AG10803 (cell line): Measurements from ENCODE around the gene GALNTL6.
"Not testable (repeated sequence)": the region's sequence is repeated elsewhere in the genome, so short reads cannot be mapped to it uniquely, and the experiment has no call there.

Experiments used
- DNase-seq: peaks from one replicate; pipeline ENCODE4 v3.0.0; 2010; ENCODE audit warnings: low read depth
- H3K4me3 ChIP-seq: 2 replicates; pipeline ENCODE4 v1.5.1; 2011; ENCODE audit warnings: mild to moderate bottlenecking, low read length, control low read depth
- TF ChIP-seq, protein P1 (sequence below): conservative IDR thresholded peaks from 2 replicates; pipeline ENCODE4 v1.5.1; 2011; ENCODE audit warnings: mild to moderate bottlenecking, low read length, control low read depth, inconsistent platforms

Gene GALNTL6

DNA sequence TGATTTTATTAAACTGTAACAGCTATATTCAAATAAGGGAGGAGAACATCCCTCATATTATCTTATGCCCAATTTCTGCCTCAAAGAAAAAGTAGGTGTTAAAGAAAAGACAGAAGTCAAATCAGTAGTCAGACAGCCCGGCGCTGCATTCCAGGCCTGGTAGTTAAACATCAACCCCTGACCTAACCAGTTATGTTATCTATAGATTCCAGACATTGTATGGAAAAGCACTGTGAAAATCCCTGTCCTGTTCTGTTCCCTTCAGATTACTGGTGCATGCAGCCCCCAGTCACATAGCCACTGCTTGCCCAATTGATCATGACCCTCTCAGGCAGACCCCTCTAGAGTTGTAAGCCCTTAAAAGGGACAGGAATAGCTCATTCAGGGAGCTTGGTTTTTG is 1085.5 kb downstream of the GALNTL6 start:
- no peak for DNase-seq
- TF ChIP-seq, protein P1, sequence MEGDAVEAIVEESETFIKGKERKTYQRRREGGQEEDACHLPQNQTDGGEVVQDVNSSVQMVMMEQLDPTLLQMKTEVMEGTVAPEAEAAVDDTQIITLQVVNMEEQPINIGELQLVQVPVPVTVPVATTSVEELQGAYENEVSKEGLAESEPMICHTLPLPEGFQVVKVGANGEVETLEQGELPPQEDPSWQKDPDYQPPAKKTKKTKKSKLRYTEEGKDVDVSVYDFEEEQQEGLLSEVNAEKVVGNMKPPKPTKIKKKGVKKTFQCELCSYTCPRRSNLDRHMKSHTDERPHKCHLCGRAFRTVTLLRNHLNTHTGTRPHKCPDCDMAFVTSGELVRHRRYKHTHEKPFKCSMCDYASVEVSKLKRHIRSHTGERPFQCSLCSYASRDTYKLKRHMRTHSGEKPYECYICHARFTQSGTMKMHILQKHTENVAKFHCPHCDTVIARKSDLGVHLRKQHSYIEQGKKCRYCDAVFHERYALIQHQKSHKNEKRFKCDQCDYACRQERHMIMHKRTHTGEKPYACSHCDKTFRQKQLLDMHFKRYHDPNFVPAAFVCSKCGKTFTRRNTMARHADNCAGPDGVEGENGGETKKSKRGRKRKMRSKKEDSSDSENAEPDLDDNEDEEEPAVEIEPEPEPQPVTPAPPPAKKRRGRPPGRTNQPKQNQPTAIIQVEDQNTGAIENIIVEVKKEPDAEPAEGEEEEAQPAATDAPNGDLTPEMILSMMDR: no peak
- H3K4me3 ChIP-seq: no peak overlapping the region

DNA sequence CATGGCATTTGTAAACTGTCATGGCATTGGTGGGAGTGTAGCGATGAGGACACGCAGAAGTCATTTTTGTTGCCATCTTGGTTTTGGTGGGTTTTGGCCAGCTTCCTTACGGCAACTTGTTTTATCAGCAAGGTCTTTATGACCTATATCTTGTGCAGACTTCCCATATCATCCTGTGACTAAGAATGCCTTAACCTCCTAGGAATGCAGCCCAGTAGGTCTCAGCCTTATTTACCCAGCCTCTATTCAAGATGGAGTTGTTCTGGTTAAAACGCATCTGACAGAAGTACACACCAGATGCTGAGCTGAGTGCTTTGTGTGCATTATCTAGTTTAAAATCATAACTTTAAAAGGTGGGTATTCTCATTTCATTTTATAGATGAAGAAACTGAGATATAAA is 1086.7 kb downstream of the GALNTL6 start:
- TF ChIP-seq, protein P1: no peak
- no peak overlapping the region for H3K4me3 ChIP-seq
- no peak for DNase-seq

DNA sequence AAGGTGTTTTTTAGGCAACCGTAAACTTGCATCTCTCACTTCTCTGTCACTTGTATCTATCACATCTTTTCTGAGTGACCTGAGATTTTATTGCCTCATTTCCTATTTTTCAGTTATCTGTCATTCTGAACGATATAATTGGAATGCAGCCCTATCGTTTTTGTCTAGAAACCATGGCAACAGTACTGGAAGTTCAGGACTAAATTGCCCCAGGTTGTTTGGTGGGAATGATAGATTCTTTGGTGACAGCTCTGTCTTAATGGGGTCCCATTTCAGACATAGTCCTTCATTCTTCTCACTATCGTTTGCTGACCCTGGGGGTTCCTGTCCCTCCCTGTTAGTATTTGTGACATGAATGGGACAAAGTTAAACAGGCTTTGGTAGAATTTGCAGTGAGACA is 1087.7 kb downstream of the GALNTL6 start:
- no peak for DNase-seq
- TF ChIP-seq, protein P1: no peak
- H3K4me3 ChIP-seq: no peak overlapping the region

DNA sequence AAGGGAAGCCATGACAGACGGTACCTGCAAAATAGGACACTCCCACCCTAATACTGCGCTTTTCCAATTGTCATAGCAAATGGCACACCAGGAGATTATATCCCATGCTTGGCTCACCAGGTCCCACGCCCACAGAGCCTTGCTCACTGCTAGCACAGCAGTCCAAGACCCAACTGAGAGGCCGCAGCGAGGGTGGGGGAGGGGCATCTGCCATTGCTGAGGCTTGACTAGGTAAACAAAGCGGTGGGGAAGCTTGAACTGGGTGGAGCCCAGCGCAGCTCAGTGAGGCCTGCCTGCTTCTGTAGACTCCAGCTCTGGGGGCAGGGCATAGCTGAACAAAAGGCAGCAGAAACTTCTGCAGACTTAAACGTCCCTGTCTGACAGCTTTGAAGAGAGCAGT is 1099.3 kb downstream of the GALNTL6 start:
- not testable (repeated sequence) for H3K4me3 ChIP-seq, DNase-seq

DNA sequence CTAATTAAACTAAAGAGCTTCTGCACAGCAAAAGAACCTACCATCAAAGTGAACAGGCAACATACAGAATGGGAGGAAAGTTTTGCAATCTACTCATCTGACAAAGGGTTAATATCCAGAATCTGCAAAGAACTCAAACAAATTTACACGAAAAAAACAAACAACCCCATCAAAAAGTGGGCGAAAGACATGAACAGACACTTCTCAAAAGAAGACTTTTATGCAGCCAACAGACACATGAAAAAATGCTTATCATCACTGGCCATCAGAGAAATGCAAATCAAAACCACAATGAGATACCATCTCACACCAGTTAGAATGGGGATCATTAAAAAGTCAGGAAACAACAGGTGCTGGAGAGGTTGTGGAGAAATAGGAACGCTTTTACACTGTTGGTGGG is 1104.2 kb downstream of the GALNTL6 start:
- not testable (repeated sequence) for H3K4me3 ChIP-seq, DNase-seq

DNA sequence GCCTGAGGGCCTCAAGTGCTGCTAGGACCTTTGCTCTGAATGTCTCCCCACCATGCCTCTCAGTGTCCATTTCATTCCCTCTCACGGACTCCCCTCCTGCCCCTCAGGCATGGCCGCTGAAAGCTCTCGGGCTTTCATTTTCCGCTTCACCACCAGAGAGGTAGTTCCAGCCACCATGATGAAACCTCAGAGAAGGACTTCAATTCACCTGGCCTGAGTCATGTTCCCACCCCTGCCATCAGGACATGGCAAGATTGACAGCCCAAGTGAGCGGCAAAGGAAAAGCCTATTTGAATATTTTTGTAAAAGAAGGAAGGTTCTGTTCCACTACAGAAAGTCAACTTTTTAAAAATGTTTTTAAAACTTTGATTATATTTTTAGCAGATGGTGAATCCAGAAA is 1106.1 kb downstream of the GALNTL6 start:
- no peak for DNase-seq
- TF ChIP-seq, protein P1: no peak
- H3K4me3 ChIP-seq: no peak overlapping the region

DNA sequence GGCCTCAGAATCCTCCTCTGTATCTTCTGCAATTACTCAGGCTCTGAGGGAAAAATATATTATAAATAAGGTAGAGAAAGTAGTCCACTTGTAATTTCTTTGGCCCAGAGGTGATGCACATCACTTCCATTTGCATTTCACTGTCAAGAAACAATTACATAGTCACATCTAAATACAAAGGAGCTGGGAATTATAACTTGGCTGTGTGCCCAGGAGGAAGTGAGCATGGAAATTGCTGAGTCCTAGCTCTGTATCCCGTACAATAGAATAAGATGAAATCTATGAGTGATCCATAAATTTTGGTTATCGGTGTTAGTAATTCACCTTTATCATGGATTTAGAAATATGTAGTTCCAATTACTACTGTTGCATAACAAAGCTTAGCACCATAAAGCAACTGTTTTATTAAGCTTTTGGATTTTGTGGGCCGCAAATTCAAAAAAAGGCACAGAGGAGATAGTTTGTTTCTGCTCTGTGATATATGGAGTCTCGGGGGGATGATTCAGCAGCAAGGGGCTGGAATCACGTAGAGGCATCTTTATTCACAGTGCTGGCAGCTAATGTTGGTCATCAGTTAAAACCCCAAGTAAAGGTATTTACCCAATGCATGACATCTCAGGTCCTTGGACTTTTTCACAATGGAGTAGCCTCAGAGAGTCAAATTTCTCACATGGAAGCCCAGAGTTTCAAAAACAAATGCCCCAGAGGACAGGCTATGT is 1114.1 kb downstream of the GALNTL6 start:
- DNase-seq: no peak
- TF ChIP-seq, protein P1: no peak

DNA sequence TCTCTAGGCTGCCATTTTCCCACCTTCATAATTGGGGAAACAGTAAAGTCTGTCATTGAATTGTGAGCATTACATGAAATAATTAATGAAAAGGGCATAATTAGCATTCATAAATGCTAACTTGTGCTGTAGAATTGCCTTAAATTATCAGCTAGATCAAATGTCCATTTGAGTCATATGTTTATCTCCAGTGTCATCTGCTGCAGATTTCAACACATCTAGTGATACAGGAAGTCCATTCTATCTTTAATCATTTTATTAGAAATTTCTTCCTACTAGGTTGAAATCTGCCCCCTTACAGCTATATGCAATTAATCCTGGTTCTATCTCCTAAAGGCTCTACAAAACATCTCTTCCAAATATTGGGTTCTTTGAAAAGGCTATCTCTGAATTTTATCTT is 1115.1 kb downstream of the GALNTL6 start:
- TF ChIP-seq, protein P1: no peak
- no peak overlapping the region for H3K4me3 ChIP-seq
- DNase-seq: no peak

More for the DNA sequence above, 1114.1 kb downstream of the GALNTL6 start:
- H3K4me3 ChIP-seq: no peak overlapping the region
